OCI-LY7 (cell line): Measurements from ENCODE around the gene FBN2. TPM values are rescaled to one million over a fixed set of nuclear protein-coding genes. Genes with fewer than 3 reads are reported as not detected.

Experiments
- BruUV-seq: library from RNA; stranded (reverse); fragments of 400-500 nt; replicated peaks from 2 replicates; lab custom pipeline; 2021; lab: Mats Ljungman, UMichigan
- CTCF ChIA-PET: fragments of 300-600 bp; sonication (Branson Sonifier 250); formaldehyde crosslinking; loops from one replicate; lab custom pipeline; 2022; ENCODE audit warnings: antibody characterized with exemption; ENCODE audit not compliant: unreplicated experiment; lab: Charles Lee
- POLR2A ChIA-PET: fragments of 300-600 bp; sonication (Branson Sonifier 250); formaldehyde crosslinking; loops from one replicate; lab custom pipeline; 2022; ENCODE audit warnings: antibody characterized with exemption; lab: Charles Lee
- DNase-seq: peaks from one replicate; pipeline ENCODE4 v3.0.0-alpha.2; 2015; ENCODE audit warnings: low spot score
- H2AFZ ChIP-seq: fragments of 200-600 bp; sonication (generic), shearing (Covaris generic); 2 replicates; pipeline ENCODE4 v1.6.1; 2014; ENCODE audit warnings: mild to moderate bottlenecking, antibody characterized with exemption, low read length, moderate library complexity
- H3K27ac ChIP-seq: fragments of 200-600 bp; sonication (generic); 2 replicates; pipeline ENCODE4 v1.5.1; 2014; ENCODE audit warnings: mixed run types, low read depth, mild to moderate bottlenecking, moderate library complexity, low read length, inconsistent platforms; ENCODE audit not compliant: poor library complexity, severe bottlenecking
- H3K36me3 ChIP-seq: fragments of 200-600 bp; sonication (generic); 2 replicates; pipeline ENCODE4 v1.6.1; 2014; ENCODE audit warnings: mild to moderate bottlenecking, antibody characterized with exemption, low read length, moderate library complexity, mixed read lengths; ENCODE audit not compliant: insufficient read depth
- H3K4me1 ChIP-seq: fragments of 200-600 bp; sonication (generic); 2 replicates; pipeline ENCODE4 v1.5.1; 2014; ENCODE audit warnings: mild to moderate bottlenecking, low read length; ENCODE audit not compliant: insufficient read depth, poor library complexity, severe bottlenecking
- H3K4me2 ChIP-seq: fragments of 200-600 bp; sonication (generic); 2 replicates; pipeline ENCODE4 v1.6.1; 2014; ENCODE audit warnings: mild to moderate bottlenecking, low read length
- H3K4me3 ChIP-seq: fragments of 200-600 bp; sonication (generic); 2 replicates; pipeline ENCODE4 v1.5.1; 2014; ENCODE audit warnings: mild to moderate bottlenecking, low read depth, low read length; ENCODE audit not compliant: poor library complexity, severe bottlenecking
- H3K79me2 ChIP-seq: fragments of 200-600 bp; sonication (generic); 2 replicates; pipeline ENCODE4 v1.6.1; 2016; ENCODE audit warnings: low read depth, mild to moderate bottlenecking, low read length, moderate library complexity, mixed read lengths; ENCODE audit not compliant: insufficient read depth
- H3K9me2 ChIP-seq: fragments of 200-600 bp; sonication (generic); 2 replicates; pipeline ENCODE4 v1.6.1; 2016; ENCODE audit warnings: mild to moderate bottlenecking, low read length, mixed read lengths; ENCODE audit not compliant: insufficient read depth
- H3K9me3 ChIP-seq: fragments of 200-600 bp; sonication (generic); 2 replicates; pipeline ENCODE4 v1.6.1; 2014; ENCODE audit warnings: mild to moderate bottlenecking, mixed run types, low read length, mixed read lengths
- H4K20me1 ChIP-seq: fragments of 200-600 bp; sonication (generic); 2 replicates; pipeline ENCODE4 v1.6.1; 2014; ENCODE audit warnings: mild to moderate bottlenecking, antibody characterized with exemption, low read length, moderate library complexity, mixed read lengths; ENCODE audit not compliant: insufficient read depth
- CTCF ChIP-seq: fragments of 200-600 bp; sonication (generic); conservative IDR thresholded peaks from 2 replicates; pipeline ENCODE4 v1.5.1; 2014; ENCODE audit warnings: mild to moderate bottlenecking, antibody characterized with exemption, low read length, moderate library complexity, mixed read lengths
- EZH2phosphoT487 ChIP-seq: fragments of 200-600 bp; sonication (generic); IDR thresholded peaks from 2 replicates; pipeline ENCODE4 v1.6.1; 2018; ENCODE audit warnings: low read depth, borderline replicate concordance, mild to moderate bottlenecking, mixed run types, antibody characterized with exemption, low read length, moderate library complexity, mixed read lengths
- intact Hi-C: fragments of 100-400 bp; cut with micrococcal nuclease; formaldehyde crosslinking; loops from one replicate; pipeline ENCODE4 v1.10.0; 2022; ENCODE audit not compliant: unreplicated experiment
- total RNA-seq, 2 experiments: library from RNA; depleted of rRNA in 1 of 2; stranded (reverse); fragments of >200 nt in 1 of 2; shearing (Covaris generic) in 1 of 2; gene quantifications; 2 replicates each; pipeline ENCODE4 v1.2.3, GENCODE V29; 2014 to 2022

The FBN2 gene
- total RNA-seq, 2 experiments from 2014 or later, result not detected

GRCh38 chr5:128527077-128527476 is 11.0 kb downstream of the FBN2 start:
- TF ChIP-seq CTCF (no peak), EZH2phosphoT487 (no peak)
- no peaks in the 10 kb centered on the region for H3K9me2 ChIP-seq
- H3K36me3 ChIP-seq, result no peaks in the 10 kb centered on the region
- no peak overlapping the region for H3K4me3 ChIP-seq
- H3K4me1 ChIP-seq, result no peaks in the 10 kb centered on the region
- H2AFZ ChIP-seq, result no peak overlapping the region
- no peaks in the 10 kb centered on the region for H4K20me1 ChIP-seq
- ChIA-PET CTCF (no interaction called here), POLR2A (interaction anchor here (0.5 kb wide), 1 partner anchor 28 kb away, joined by 3 read pairs; no protein-coding TSS in a partner anchor)
- intact Hi-C loops, result no loop called here
- no peaks in the 10 kb centered on the region for H3K9me3 ChIP-seq
- no peak overlapping the region for H3K27ac ChIP-seq
- no peak overlapping the region for H3K4me2 ChIP-seq
- DNase-seq, result no peak
- H3K79me2 ChIP-seq, result no peaks in the 10 kb centered on the region
- BruUV-seq, result no TSS peak

- POLR2A ChIA-PET, result interaction anchor here (0.5 kb wide), 1 partner anchor 10 kb away, joined by 4 read pairs; no protein-coding TSS in a partner anchor
- H4K20me1 ChIP-seq, result no peaks in the 10 kb centered on the region
- H3K4me1 ChIP-seq, result no peaks in the 10 kb centered on the region
- no peaks in the 10 kb centered on the region for H3K79me2 ChIP-seq
- H3K4me3 ChIP-seq, result no peak overlapping the region
- CTCF ChIA-PET, result no interaction called here
- intact Hi-C loops, result no loop called here
- H3K27ac ChIP-seq, result no peak overlapping the region
- DNase-seq, result no peak
- TF ChIP-seq CTCF (no peak), EZH2phosphoT487 (no peak)
- no peak overlapping the region for H2AFZ ChIP-seq
- no peaks in the 10 kb centered on the region for H3K36me3 ChIP-seq
- no peaks in the 10 kb centered on the region for H3K9me3 ChIP-seq
- H3K9me2 ChIP-seq, result no peaks in the 10 kb centered on the region
- H3K4me2 ChIP-seq, result no peak overlapping the region
- no TSS peak for BruUV-seq
Observed at GRCh38 chr5:128522336-128522735, 15.7 kb downstream of the FBN2 start.

- no TSS peak for BruUV-seq
Observed at GRCh38 chr5:128519827-128520226, 18.2 kb downstream of the FBN2 start.

More at GRCh38 chr5:128519827-128520226, 18.2 kb downstream of the FBN2 start:
- H3K79me2 ChIP-seq, result no peaks in the 10 kb centered on the region
- H3K36me3 ChIP-seq, result no peaks in the 10 kb centered on the region
- intact Hi-C loops, result no loop called here
- no peak for TF ChIP-seq CTCF
- TF ChIP-seq EZH2phosphoT487, result no peak
- no peak for DNase-seq
- H3K9me2 ChIP-seq, result no peaks in the 10 kb centered on the region
- no peaks in the 10 kb centered on the region for H3K9me3 ChIP-seq
- ChIA-PET POLR2A (no interaction called here), CTCF (no interaction called here)
- no peak overlapping the region for H2AFZ ChIP-seq
- H3K4me3 ChIP-seq, result no peak overlapping the region
- no peaks in the 10 kb centered on the region for H3K4me1 ChIP-seq
- no peak overlapping the region for H3K4me2 ChIP-seq
- no peak overlapping the region for H3K27ac ChIP-seq
- no peaks in the 10 kb centered on the region for H4K20me1 ChIP-seq
